GM19240 (cell line): ENCODE results near the gene NRP2.

Experiments used
- DNase-seq: peaks from one replicate; pipeline ENCODE4 v3.0.0; 2011; ENCODE audit warnings: low spot score; ENCODE audit not compliant: insufficient read length

The NRP2 gene

GRCh38 chr2:205682239-205682970, at the start of gene NRP2:
Gene NRP2, plus strand, starts transcription at chr2:205682501. Its CDS starts 790 bp downstream, at chr2:205683291.
- no peak for DNase-seq

DNA sequence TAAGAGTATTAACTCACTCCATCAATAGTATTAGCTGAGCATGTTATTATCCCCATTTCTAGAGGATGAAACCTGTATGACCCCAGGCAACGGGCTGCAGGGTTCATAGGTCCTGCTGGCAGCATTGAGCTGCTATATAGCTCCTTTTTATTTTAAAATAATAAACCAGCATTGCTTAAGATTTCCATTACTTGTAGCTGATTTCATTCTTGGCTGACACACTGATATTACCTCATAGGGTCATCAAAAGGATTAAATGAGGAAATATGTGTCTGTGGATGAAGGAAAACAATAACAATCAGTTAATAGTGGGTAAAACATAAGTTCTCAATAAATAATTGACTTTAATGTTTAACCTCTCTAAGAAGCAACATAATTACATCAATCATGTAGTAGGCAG, 48.3 kb upstream of the NRP2 start:
- no peak for DNase-seq

- no peak for DNase-seq
Observed at GRCh38 chr2:205636549-205637319, 45.6 kb upstream of the NRP2 start.

DNA sequence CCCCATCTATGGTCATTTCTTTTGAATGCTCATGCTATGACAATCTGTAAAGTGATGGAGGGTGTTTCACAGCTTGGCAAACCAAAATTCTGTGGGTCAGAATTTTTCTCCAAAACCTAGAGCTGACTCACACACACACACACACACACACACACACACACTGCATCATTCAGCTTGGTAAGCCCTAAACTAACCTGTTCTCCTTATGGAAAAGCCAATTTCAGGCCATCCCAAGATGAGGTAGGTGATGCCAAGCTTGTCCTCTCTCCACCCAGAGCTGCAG, 45.0 kb upstream of the NRP2 start:
- DNase-seq, result no peak

- DNase-seq, result no peak
Observed at GRCh38 chr2:205637779-205638503, 44.4 kb upstream of the NRP2 start.

DNA sequence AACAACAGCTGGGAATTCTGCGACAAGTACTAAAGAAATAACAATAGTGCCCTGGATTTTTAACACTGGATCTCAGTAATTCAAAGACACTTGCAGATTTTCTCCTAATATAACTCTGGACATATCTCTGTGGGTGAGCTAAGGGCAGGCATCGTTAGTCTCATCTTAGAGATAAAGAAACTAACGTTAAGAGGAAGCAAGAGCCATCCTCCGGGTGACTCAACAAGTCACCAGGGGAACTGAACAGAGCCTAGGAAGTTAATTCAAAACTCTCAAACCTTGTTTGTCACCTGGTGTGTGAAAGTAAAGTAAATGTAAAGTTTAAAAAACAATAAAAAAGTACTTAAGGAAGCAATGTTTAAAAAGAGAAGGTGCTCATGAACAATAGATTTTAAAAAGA, 41.6 kb upstream of the NRP2 start:
- no peak for DNase-seq

GRCh38 chr2:205642599-205643356, 39.5 kb upstream of the NRP2 start:
- DNase-seq, result no peak

- no peak for DNase-seq
Observed at GRCh38 chr2:205643391-205643885, 38.9 kb upstream of the NRP2 start.

- DNase-seq, result no peak
Observed at GRCh38 chr2:205644018-205644417, 38.3 kb upstream of the NRP2 start.

DNA sequence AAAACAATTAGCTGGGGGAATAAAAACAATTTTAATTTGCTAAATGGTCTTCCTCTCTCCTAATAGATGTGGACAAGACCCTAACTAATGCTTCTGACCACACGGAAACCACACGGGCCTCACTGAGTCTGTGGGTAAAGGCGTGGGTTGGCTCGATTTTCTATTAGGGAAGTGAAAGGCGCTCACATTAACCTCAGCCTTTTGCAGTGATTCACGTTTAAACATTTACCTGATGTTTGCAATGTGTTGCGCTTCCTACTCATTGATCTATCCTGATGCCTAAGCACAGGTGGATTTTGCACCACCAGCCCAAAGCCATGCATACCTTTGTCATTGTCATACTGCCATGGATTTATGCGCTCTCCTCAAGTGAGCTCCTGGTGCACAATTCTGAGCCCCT, 35.6 kb upstream of the NRP2 start:
- no peak for DNase-seq

DNA sequence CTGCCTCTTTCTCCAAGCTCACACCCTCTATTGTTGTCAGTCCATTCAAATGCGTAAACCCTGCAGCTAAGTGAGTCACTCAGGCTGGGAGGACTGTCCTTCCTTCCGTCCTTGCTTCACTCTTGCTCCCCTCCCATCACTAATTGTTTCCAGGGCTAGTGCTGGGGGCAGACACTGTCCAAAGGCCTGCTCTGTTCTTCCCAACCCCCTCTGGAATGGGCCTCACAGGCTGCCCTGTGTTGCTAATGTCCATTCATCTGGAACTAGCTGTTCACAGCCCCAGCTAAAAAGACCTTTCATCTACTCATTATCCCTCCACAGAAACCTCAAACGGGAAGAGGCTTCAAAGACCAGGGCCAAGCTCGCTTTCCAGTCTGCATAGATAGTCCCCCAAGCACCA, 31.9 kb upstream of the NRP2 start:
- DNase-seq, result no peak

- no peak for DNase-seq
Observed at GRCh38 chr2:205650931-205651330, 31.4 kb upstream of the NRP2 start.

DNA sequence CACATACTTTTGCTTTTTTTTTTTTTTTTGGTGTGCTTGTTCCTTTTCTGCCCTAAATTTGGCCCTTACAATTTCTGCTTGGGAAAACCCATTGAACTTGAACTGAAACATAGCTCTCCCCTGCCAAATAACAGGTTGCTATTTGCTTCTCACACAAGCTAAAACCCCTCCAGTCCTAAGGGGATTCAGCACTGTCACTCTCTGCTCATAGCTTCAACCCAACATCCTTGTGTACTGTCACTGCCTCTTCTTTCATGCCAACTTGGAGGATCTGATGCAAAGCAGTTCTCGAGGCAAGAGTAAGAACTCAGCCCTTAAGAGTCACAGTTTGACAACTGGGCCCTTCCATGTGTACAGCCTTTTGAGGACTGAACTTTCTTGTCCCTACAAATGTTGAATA, 30.6 kb upstream of the NRP2 start:
- DNase-seq, result no peak

- DNase-seq, result no peak
Observed at GRCh38 chr2:205654878-205655605, 27.3 kb upstream of the NRP2 start.

DNA sequence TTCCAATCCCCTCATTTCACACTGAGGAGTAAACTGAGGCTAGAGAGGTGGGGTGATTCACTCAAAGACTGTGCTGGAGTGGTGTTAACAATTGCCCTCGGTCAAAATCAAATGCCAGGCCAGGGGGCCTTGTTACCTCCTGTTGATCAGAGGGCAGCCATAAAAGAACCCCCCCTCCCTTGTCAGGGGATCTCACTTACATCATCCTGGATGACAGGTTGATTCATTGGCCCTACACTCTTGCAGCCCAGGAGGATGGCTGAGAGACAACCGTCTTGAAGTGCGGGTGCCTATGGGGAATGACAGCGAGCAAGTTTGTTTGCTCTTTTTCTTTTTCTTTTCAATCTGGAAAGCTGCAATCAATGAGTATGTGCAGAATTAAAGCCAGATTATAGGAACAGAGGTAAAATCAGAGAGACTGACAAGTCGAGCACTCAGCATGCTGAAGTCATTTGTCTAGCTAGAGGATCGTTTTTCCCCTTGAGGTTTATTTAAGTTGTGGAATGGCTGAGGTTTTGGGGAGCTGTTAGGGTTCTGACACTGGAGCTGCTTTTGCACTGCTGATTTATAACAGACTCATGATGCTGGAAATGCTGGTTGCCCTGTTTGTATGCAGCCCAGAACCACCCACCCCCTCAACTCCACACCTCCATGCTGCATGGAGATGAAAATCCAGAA, 26.4 kb upstream of the NRP2 start:
- no peak for DNase-seq

GRCh38 chr2:205656461-205656860, 25.8 kb upstream of the NRP2 start:
- DNase-seq, result no peak

GRCh38 chr2:205656941-205657340, 25.4 kb upstream of the NRP2 start:
- no peak for DNase-seq

DNA sequence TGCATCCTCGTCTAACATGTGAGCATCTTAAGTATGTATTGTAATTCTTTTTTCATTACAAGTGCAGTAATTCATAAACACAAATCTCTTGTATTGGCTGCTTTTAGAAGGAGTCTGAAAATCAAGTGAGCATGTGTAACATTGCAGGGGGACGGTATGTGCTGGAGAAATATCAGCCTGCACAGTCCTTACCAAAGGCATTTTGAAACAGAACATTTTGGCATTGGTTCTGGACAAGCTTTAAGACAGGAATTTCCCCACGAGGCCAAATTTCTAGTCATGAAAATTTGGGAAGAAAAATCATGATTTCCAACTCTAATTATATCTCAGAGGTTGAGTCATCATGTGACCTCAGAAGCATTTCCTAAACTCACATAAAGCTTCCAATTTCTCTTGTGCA, 24.7 kb upstream of the NRP2 start:
- DNase-seq, result no peak

- DNase-seq, result no peak
Observed at GRCh38 chr2:205658068-205658467, 24.2 kb upstream of the NRP2 start.

GRCh38 chr2:205658572-205658971, 23.7 kb upstream of the NRP2 start:
- DNase-seq, result no peak
